HT1080 (cell line): Measurements from ENCODE around the gene NR1D1. TPM values are rescaled to one million over a fixed set of nuclear protein-coding genes. Genes with fewer than 3 reads are reported as not detected.
A peak's percentile ranks its signal among the peaks of the same experiment; 100 is the strongest.

ENCODE experiments used
- DNase-seq: peaks from one replicate; pipeline ENCODE4 v3.0.0-alpha.2; 2015; ENCODE audit warnings: low read depth
- total RNA-seq: library from RNA; depleted of rRNA; stranded (reverse); fragments of >200 nt; shearing (Covaris generic); gene quantifications from 2 replicates; pipeline ENCODE4 v1.2.3, GENCODE V29; 2014

NR1D1 gene
- total RNA-seq, 1 experiment from 2014 or later, result 2.8 TPM

GRCh38 chr17:40097931-40098845, 2.2 kb downstream of the NR1D1 start:
- peak; percentile 61 for DNase-seq

- no peak for DNase-seq
These were observed 3.3 kb downstream of the NR1D1 start for GRCh38 chr17:40097087-40097486.

- no peak for DNase-seq
These were observed 4.2 kb downstream of the NR1D1 start for GRCh38 chr17:40095944-40096791.

- no peak for DNase-seq
These were observed 4.9 kb downstream of the NR1D1 start for GRCh38 chr17:40095351-40095943.

- DNase-seq, result no peak
These were observed 5.5 kb downstream of the NR1D1 start for GRCh38 chr17:40094874-40095273.

GRCh38 chr17:40093580-40094201, 6.7 kb downstream of the NR1D1 start:
- DNase-seq, result no peak

GRCh38 chr17:40093005-40093579, 7.3 kb downstream of the NR1D1 start:
- DNase-seq, result no peak

- DNase-seq, result no peak
These were observed 7.8 kb downstream of the NR1D1 start for GRCh38 chr17:40092581-40092980.

- no peak for DNase-seq
These were observed 8.5 kb downstream of the NR1D1 start for GRCh38 chr17:40091691-40092397.

- DNase-seq, result no peak
These were observed 9.9 kb downstream of the NR1D1 start for GRCh38 chr17:40090237-40091119.

GRCh38 chr17:40089077-40089895, 11.1 kb downstream of the NR1D1 start:
- DNase-seq, result no peak

- DNase-seq, result no peak
These were observed 12.3 kb downstream of the NR1D1 start for GRCh38 chr17:40087903-40088718.

GRCh38 chr17:40087049-40087794, 13.2 kb downstream of the NR1D1 start:
- no peak for DNase-seq

- peak; percentile 35 for DNase-seq
These were observed 14.0 kb downstream of the NR1D1 start for GRCh38 chr17:40086150-40087044.

GRCh38 chr17:40084477-40084876, 15.9 kb downstream of the NR1D1 start:
- no peak for DNase-seq

GRCh38 chr17:40079545-40079944, 20.8 kb downstream of the NR1D1 start:
- DNase-seq, result no peak
